DMS79 treated with DMSO at 0.1 percent for 48 hours (cell line): Measurements from ENCODE around the gene SCGB1D1.
"Not testable (repeated sequence)": the region's sequence is repeated elsewhere in the genome, so short reads cannot be mapped to it uniquely, and the experiment has no call there.

Experiments
- DNase-seq: peaks from one replicate; lab custom pipeline; 2025; lab: John Stamatoyannopoulos, UW

SCGB1D1 gene

GRCh38 chr11:62166371-62166770 is 23.6 kb upstream of the SCGB1D1 start:
- no peak for DNase-seq

GRCh38 chr11:62169448-62169847 is 20.6 kb upstream of the SCGB1D1 start:
- DNase-seq, result no peak

GRCh38 chr11:62169935-62170334 is 20.1 kb upstream of the SCGB1D1 start:
- DNase-seq, result no peak

GRCh38 chr11:62171261-62171723 is 18.7 kb upstream of the SCGB1D1 start:
- peak; percentile 87 for DNase-seq

GRCh38 chr11:62172294-62172693 is 17.7 kb upstream of the SCGB1D1 start:
- no peak for DNase-seq

- no peak for DNase-seq
Measured at GRCh38 chr11:62176766-62177165, 13.2 kb upstream of the SCGB1D1 start.

GRCh38 chr11:62179995-62180394 is 10.0 kb upstream of the SCGB1D1 start:
- DNase-seq, result no peak

- no peak for DNase-seq
Measured at GRCh38 chr11:62181097-62181496, 8.9 kb upstream of the SCGB1D1 start.

- DNase-seq, result no peak
Measured at GRCh38 chr11:62182147-62182891, 7.7 kb upstream of the SCGB1D1 start.

GRCh38 chr11:62186195-62186594 is 3.8 kb upstream of the SCGB1D1 start:
- DNase-seq, result peak; percentile 77

- no peak for DNase-seq
Measured at GRCh38 chr11:62193952-62194351, 3.9 kb downstream of the SCGB1D1 start.

GRCh38 chr11:62195010-62195409 is 5.0 kb downstream of the SCGB1D1 start:
- DNase-seq, result not testable (repeated sequence)

- DNase-seq, result peak; percentile 20
Measured at GRCh38 chr11:62195945-62196344, 5.9 kb downstream of the SCGB1D1 start.

- not testable (repeated sequence) for DNase-seq
Measured at GRCh38 chr11:62197400-62197799, 7.4 kb downstream of the SCGB1D1 start.

GRCh38 chr11:62201376-62201775 is 11.4 kb downstream of the SCGB1D1 start:
- DNase-seq, result no peak

- no peak for DNase-seq
Measured at GRCh38 chr11:62202910-62203309, 12.9 kb downstream of the SCGB1D1 start.

- DNase-seq, result no peak
Measured at GRCh38 chr11:62204430-62204829, 14.4 kb downstream of the SCGB1D1 start.

- DNase-seq, result no peak
Measured at GRCh38 chr11:62205441-62205840, 15.4 kb downstream of the SCGB1D1 start.

- DNase-seq, result peak; percentile 16
Measured at GRCh38 chr11:62206276-62207066, 16.5 kb downstream of the SCGB1D1 start.

GRCh38 chr11:62208785-62209144 is 18.7 kb downstream of the SCGB1D1 start:
- DNase-seq, result no peak

GRCh38 chr11:62217191-62217748 is 27.3 kb downstream of the SCGB1D1 start:
- peak; percentile 23 for DNase-seq

GRCh38 chr11:62221498-62221897 is 31.5 kb downstream of the SCGB1D1 start:
- DNase-seq, result no peak

GRCh38 chr11:62223095-62223494 is 33.1 kb downstream of the SCGB1D1 start:
- DNase-seq, result no peak
